ENCODE measurements around the gene LNX1.
"Not testable (repeated sequence)": the region's sequence is repeated elsewhere in the genome, so short reads cannot be mapped to it uniquely, and the experiment has no call there.

Gene LNX1

GRCh38 chr4:53455766-53456165 lies 135.5 kb downstream of the LNX1 start:
- DNase-seq: no peak

GRCh38 chr4:53453385-53453784 lies 137.9 kb downstream of the LNX1 start:
- no peak for DNase-seq

GRCh38 chr4:53450773-53451172 lies 140.5 kb downstream of the LNX1 start:
- DNase-seq: no peak

- no peak for DNase-seq
Measured at GRCh38 chr4:53444954-53445353, 146.3 kb downstream of the LNX1 start.

GRCh38 chr4:53441564-53441963 lies 149.7 kb downstream of the LNX1 start:
- DNase-seq: no peak

- DNase-seq: peak in 3 of 4 experiments; percentile 5 to 35 (median 28)
Measured at GRCh38 chr4:53436251-53436650, 155.0 kb downstream of the LNX1 start.

- DNase-seq: no peak
Measured at GRCh38 chr4:53432528-53433424, 158.5 kb downstream of the LNX1 start.

GRCh38 chr4:53431052-53431451 lies 160.2 kb downstream of the LNX1 start:
- DNase-seq: no peak

- DNase-seq: no peak
Measured at GRCh38 chr4:53427366-53427765, 163.9 kb downstream of the LNX1 start.

- no peak for DNase-seq
Measured at GRCh38 chr4:53424280-53424679, 167.0 kb downstream of the LNX1 start.

- DNase-seq: no peak
Measured at GRCh38 chr4:53422367-53422766, 168.9 kb downstream of the LNX1 start.

- no peak for DNase-seq
Measured at GRCh38 chr4:53421791-53422190, 169.5 kb downstream of the LNX1 start.

- no peak for DNase-seq
Measured at GRCh38 chr4:53419208-53419607, 172.1 kb downstream of the LNX1 start.

- DNase-seq: not testable (repeated sequence)
Measured at GRCh38 chr4:53409479-53409878, 181.8 kb downstream of the LNX1 start.
